ENCODE data around the gene JAZF1. TPM values are rescaled to one million over a fixed set of nuclear protein-coding genes. Genes with fewer than 3 reads are reported as not detected.

The JAZF1 gene
- total and polyA plus RNA-seq, 10 of the 15 experiments (the other 5 are each of a cell fraction or from before 2014, with no cell fraction given) = 0.04 to 0.82 (median 0.15) TPM; not detected in 3

- FAIRE-seq (no peak), ATAC-seq (no peak), DNase-seq (ENCODE audit: low read depth, low spot score) (no peak)
- 55% methylated on average over 9 of the region's 9 CpGs for WGBS (ENCODE audit: insufficient coverage, insufficient replicate concordance, low lambda C conversion rate, missing lambda C conversion rate)
- Histone ChIP-seq H3K4me2 (ENCODE audit: control insufficient read depth, insufficient read depth) (no peak overlapping the region), H3K4me3 (no peak overlapping the region), H4K20me1 (ENCODE audit: control insufficient read depth, insufficient read depth) (no peaks in the 10 kb centered on the region), H3K27me3 (replicated peaks in 1 of 2; ENCODE audit: control insufficient read depth in 2 of 2, insufficient read depth in 2 of 2, low read length in 1 of 2) (peaks cover 0 to 2% of the 10 kb centered on the region in 2 experiments; a peak in 2 of 4 replicates), H3K9me3 (replicated peaks; ENCODE audit: control insufficient read depth, insufficient read depth, low read length) (no peaks in the 10 kb centered on the region), H3K4me1 (ENCODE audit: control insufficient read depth, insufficient read depth, low read length) (peaks cover 7% of the 10 kb centered on the region), H3K27ac (ENCODE audit: control insufficient read depth, insufficient read depth) (no peak overlapping the region), H3K79me2 (ENCODE audit: control insufficient read depth, insufficient read depth, low read length) (no peaks in the 10 kb centered on the region), H2AFZ (ENCODE audit: control insufficient read depth, low read depth, low read length) (no peak overlapping the region), H3K36me3 (ENCODE audit: control insufficient read depth in 2 of 2, insufficient read depth in 2 of 2, low read length in 1 of 2) (no peaks in the 10 kb centered on the region), H3K9ac (ENCODE audit: control insufficient read depth, insufficient read depth, low read length) (no peak overlapping the region)
- SMC1A ChIA-PET (ENCODE audit: uncharacterized antibody, unreplicated experiment) = no interaction called here
- intact Hi-C loops (cut with micrococcal nuclease; ENCODE audit: unreplicated experiment) = no loop called here
- RAD21 ChIA-PET (ENCODE audit: unreplicated experiment) = no interaction called here
- in situ Hi-C loops (cut with MboI) = no loop called here
- POLR2A ChIA-PET = no interaction called here
- BruUV-seq (replicated peaks) = no TSS peak
- no peak for TF ChIP-seq ESRRA (IDR thresholded peaks at IDR 0.05; ENCODE audit: low read length)
- TF ChIP-seq CTCF (IDR thresholded peaks at IDR 0.05 in 2 of 3, conservative IDR thresholded peaks at IDR 0.05 in 1 of 3; ENCODE audit: control insufficient read depth in 2 of 3, extremely low read depth in 1 of 3, insufficient read depth in 1 of 3, low read depth in 3 of 3, low read length in 3 of 3) = peak in 1 of 3 experiments; percentile 2; a peak in 1 of 6 replicates
- no peak for TF ChIP-seq ZSCAN29 (IDR thresholded peaks at IDR 0.05)
- no peak for TF ChIP-seq CBX5 (IDR thresholded peaks at IDR 0.05; ENCODE audit: low read depth)
- CTCF ChIA-PET = interaction anchor here (1.2 kb wide), 1 partner anchor 63 kb away, joined by 4 read pairs; no protein-coding TSS in a partner anchor
These were observed 147.7 kb downstream of the JAZF1 start for GRCh38 chr7:28032738-28033380.

- FAIRE-seq (no peak), ATAC-seq (no peak), DNase-seq (ENCODE audit: low read depth, low spot score) (no peak)
- BruUV-seq (replicated peaks) = no TSS peak
- no peak overlapping the region for H2AFZ ChIP-seq (ENCODE audit: control insufficient read depth, low read depth, low read length)
- no peaks in the 10 kb centered on the region for H3K9me3 ChIP-seq (replicated peaks; ENCODE audit: control insufficient read depth, insufficient read depth, low read length)
- H3K9ac ChIP-seq (ENCODE audit: control insufficient read depth, insufficient read depth, low read length) = no peak overlapping the region
- ChIA-PET CTCF (no interaction called here), SMC1A (ENCODE audit: uncharacterized antibody, unreplicated experiment) (no interaction called here), RAD21 (ENCODE audit: unreplicated experiment) (no interaction called here), POLR2A (no interaction called here)
- H3K36me3 ChIP-seq (ENCODE audit: control insufficient read depth in 2 of 2, insufficient read depth in 2 of 2, low read length in 1 of 2) = no peaks in the 10 kb centered on the region
- in situ Hi-C loops (cut with MboI) = no loop called here
- WGBS (ENCODE audit: insufficient coverage, insufficient replicate concordance, low lambda C conversion rate, missing lambda C conversion rate) = 30% methylated on average over 5 of the region's 5 CpGs
- TF ChIP-seq DPF2 (IDR thresholded peaks at IDR 0.05) (no peak), ZBTB11 (CRISPR knock-in tag; IDR thresholded peaks at IDR 0.05) (no peak), NFYB (IDR thresholded peaks at IDR 0.05; ENCODE audit: insufficient read depth, low read depth, low read length) (no peak), SRF (IDR thresholded peaks at IDR 0.05; ENCODE audit: low read depth in 2 of 2, low read length in 2 of 2) (no peak), EED (IDR thresholded peaks at IDR 0.05; ENCODE audit: low read depth) (no peak), CBX5 (IDR thresholded peaks at IDR 0.05; ENCODE audit: low read depth) (no peak)
- H3K4me1 ChIP-seq (ENCODE audit: control insufficient read depth, insufficient read depth, low read length) = no peaks in the 10 kb centered on the region
- H3K4me3 ChIP-seq = no peak overlapping the region
- no peak overlapping the region for H3K4me2 ChIP-seq (ENCODE audit: control insufficient read depth, insufficient read depth)
- H3K27ac ChIP-seq (ENCODE audit: control insufficient read depth, insufficient read depth) = no peak overlapping the region
- H3K27me3 ChIP-seq (replicated peaks in 1 of 2; ENCODE audit: control insufficient read depth in 2 of 2, insufficient read depth in 2 of 2, low read length in 1 of 2) = peaks cover 1 to 5% of the 10 kb centered on the region in 2 experiments; a peak in 3 of 4 replicates
- H3K79me2 ChIP-seq (ENCODE audit: control insufficient read depth, insufficient read depth, low read length) = no peaks in the 10 kb centered on the region
- intact Hi-C loops (cut with micrococcal nuclease; ENCODE audit: unreplicated experiment) = no loop called here
- no peaks in the 10 kb centered on the region for H4K20me1 ChIP-seq (ENCODE audit: control insufficient read depth, insufficient read depth)
These were observed 151.5 kb downstream of the JAZF1 start for GRCh38 chr7:28029051-28029450.
